ENCODE results near the gene LAMTOR2. TPM values are rescaled to one million over a fixed set of nuclear protein-coding genes. Genes with fewer than 3 reads are reported as not detected.

The LAMTOR2 gene
- total RNA-seq, 1 donor, result 16.6 TPM

Other genes with a start within 250 kb of the LAMTOR2 start
- gene GON4L, start 197.6 kb upstream of the LAMTOR2 start, total RNA-seq, result 54.9 TPM
- 12.0 TPM for gene SYT11, start 195.2 kb upstream of the LAMTOR2 start, total RNA-seq
- gene RIT1, start 143.4 kb upstream of the LAMTOR2 start, total RNA-seq, result 128 TPM
- gene KHDC4, start 120.4 kb upstream of the LAMTOR2 start, total RNA-seq, result 38.1 TPM
- gene RXFP4, start 113.1 kb upstream of the LAMTOR2 start, total RNA-seq, result not detected
- 149 TPM for gene ARHGEF2, start 76.2 kb upstream of the LAMTOR2 start, total RNA-seq
- 403 TPM for gene SSR2, start 33.8 kb upstream of the LAMTOR2 start, total RNA-seq
- 7.1 TPM for gene UBQLN4, start 984 bp upstream of the LAMTOR2 start, total RNA-seq
- gene RAB25, start 6.4 kb downstream of the LAMTOR2 start, total RNA-seq, result 0.21 TPM
- gene MEX3A, start 27.7 kb downstream of the LAMTOR2 start, total RNA-seq, result not detected
- 110 TPM for gene LMNA, start 59.9 kb downstream of the LAMTOR2 start, total RNA-seq
- 30.4 TPM for gene SEMA4A, start 98.8 kb downstream of the LAMTOR2 start, total RNA-seq
- gene SLC25A44, start 139.3 kb downstream of the LAMTOR2 start, total RNA-seq, result 12.7 TPM
- 59.0 TPM for gene PMF1, start 158.2 kb downstream of the LAMTOR2 start, total RNA-seq
- 0.31 TPM for gene BGLAP, start 187.4 kb downstream of the LAMTOR2 start, total RNA-seq
- gene PAQR6, start 193.3 kb downstream of the LAMTOR2 start, total RNA-seq, result 0.94 TPM
- 38.8 TPM for gene SMG5, start 228.0 kb downstream of the LAMTOR2 start, total RNA-seq
- gene TMEM79, start 229.5 kb downstream of the LAMTOR2 start, total RNA-seq, result 0.42 TPM
- 16.5 TPM for gene GLMP, start 240.9 kb downstream of the LAMTOR2 start, total RNA-seq
- not detected for gene VHLL, start 244.5 kb downstream of the LAMTOR2 start, total RNA-seq

Measured in mononuclear cell (primary cell).